ENCODE data around the gene STARD3. TPM values are rescaled to one million over a fixed set of nuclear protein-coding genes. Genes with fewer than 3 reads are reported as not detected.

STARD3 gene
- total and polyA plus RNA-seq, 9 of the 15 experiments (the other 6 are each of a cell fraction or from before 2014, with no cell fraction given) = 0.63 to 87.0 (median 46.0) TPM

GRCh38 chr17:39662551-39663339, 25.8 kb downstream of the STARD3 start:
- no peaks in the 10 kb centered on the region for H3K79me2 ChIP-seq (ENCODE audit: control insufficient read depth, insufficient read depth, low read length)
- H3K4me2 ChIP-seq (ENCODE audit: insufficient read depth, low read length) = no peak overlapping the region
- peak overlapping the region in 1 of 2 experiments; percentile 75; a peak in 1 of 4 replicates for H3K9ac ChIP-seq (ENCODE audit: insufficient read depth in 1 of 2, low read depth in 2 of 2, low read length in 2 of 2)
- ChIA-PET CTCF (ENCODE audit: low intra/inter-chr PET ratio) (interaction anchor here (0.7 kb wide), 1 partner anchor 9 kb away, joined by 3 read pairs; no protein-coding TSS in a partner anchor), POLR2A (interaction anchor here (0.6 to 1.5 kb wide), 2 partner anchors 9 to 20 kb away, joined by 4 to 5 read pairs; no protein-coding TSS in a partner anchor)
- in situ Hi-C loops (cut with MboI) = no loop called here
- H3K27ac ChIP-seq (ENCODE audit: extremely low read depth, low read depth, low read length) = no peak overlapping the region
- intact Hi-C loops (cut with micrococcal nuclease) = no loop called here
- FAIRE-seq (no peak), DNase-seq (ENCODE audit: extremely low read depth in 1 of 4, low spot score in 3 of 4) (no peak), ATAC-seq (no peak)
- 85% methylated on average over 19 of the region's 22 CpGs for WGBS (ENCODE audit: insufficient coverage, low coverage, missing lambda C conversion rate)
- BruUV-seq (replicated peaks) = no TSS peak
- peaks cover 53% of the 10 kb centered on the region; the same call in 1 of the 3 replicates for H3K36me3 ChIP-seq (ENCODE audit: control insufficient read depth, insufficient read depth, low read length)
- no peak overlapping the region for H2AFZ ChIP-seq (ENCODE audit: low read depth, low read length)
- no peaks in the 10 kb centered on the region for H3K9me1 ChIP-seq (ENCODE audit: control insufficient read depth, insufficient read depth, low read length)
- no peaks in the 10 kb centered on the region for H3K9me3 ChIP-seq (replicated peaks; ENCODE audit: control insufficient read depth, insufficient read depth, low read depth, low read length)
- TF ChIP-seq ZBTB7A (IDR thresholded peaks at IDR 0.05; ENCODE audit: borderline replicate concordance, control insufficient read depth, low read depth, low read length) = 0 out of 2 replicates have a peak, but pooled peaks have one; percentile 20
- TF ChIP-seq NEUROD1 (IDR thresholded peaks at IDR 0.05; ENCODE audit: borderline replicate concordance, low read depth, low read length, partially characterized antibody) = no peak
- no peak for TF ChIP-seq RBM39 (optimal IDR thresholded peaks at IDR 0.05; ENCODE audit: low read depth, low read length)
- no peak for TF ChIP-seq ZFP30 (CRISPR knock-in tag; IDR thresholded peaks at IDR 0.05; ENCODE audit: borderline replicate concordance)
- no peak for TF ChIP-seq ZNF384 (IDR thresholded peaks at IDR 0.05; ENCODE audit: low read depth, low read length)
- no peak for TF ChIP-seq AFF1 (IDR thresholded peaks at IDR 0.05; ENCODE audit: low read depth in 1 of 2, partially characterized antibody in 2 of 2)
- peak; percentile 53; the same call in 1 of the 2 replicates for TF ChIP-seq POLR2G (IDR thresholded peaks at IDR 0.05; ENCODE audit: low read depth, low read length)
- no peak for TF ChIP-seq RFX5 (IDR thresholded peaks at IDR 0.05; ENCODE audit: low read depth, low read length)
- peaks cover 25 to 77% of the 10 kb centered on the region in 2 experiments for H3K4me1 ChIP-seq (replicated peaks in 1 of 2; ENCODE audit: control insufficient read depth in 2 of 2, insufficient read depth in 2 of 2, low read length in 2 of 2)
- no peaks in the 10 kb centered on the region for H3K27me3 ChIP-seq (ENCODE audit: control insufficient read depth in 2 of 2, insufficient read depth in 2 of 2, low read length in 2 of 2)
- no peaks in the 10 kb centered on the region for H4K20me1 ChIP-seq (replicated peaks; ENCODE audit: control insufficient read depth, insufficient read depth, low read length)
- no peak overlapping the region for H3K4me3 ChIP-seq
